HG03139 (cell line): ENCODE data around the gene HSPA2.
"Not testable (repeated sequence)": the region's sequence is repeated elsewhere in the genome, so short reads cannot be mapped to it uniquely, and the experiment has no call there.

Experiments
- ATAC-seq: cut with Tn5 transposase; IDR thresholded peaks from one replicate; pipeline ENCODE4 v1.9.1; 2021; ENCODE audit not compliant: unreplicated experiment

HSPA2 gene

GRCh38 chr14:64558216-64558615 is 17.7 kb downstream of the HSPA2 start:
- not testable (repeated sequence) for ATAC-seq

GRCh38 chr14:64561631-64562030 is 21.1 kb downstream of the HSPA2 start:
- ATAC-seq: no peak

- ATAC-seq: no peak
Observed at GRCh38 chr14:64562436-64562835, 21.9 kb downstream of the HSPA2 start.

GRCh38 chr14:64563696-64564095 is 23.2 kb downstream of the HSPA2 start:
- no peak for ATAC-seq

- ATAC-seq: no peak
Observed at GRCh38 chr14:64566651-64567122, 26.1 kb downstream of the HSPA2 start.

- ATAC-seq: no peak
Observed at GRCh38 chr14:64569138-64569631, 28.6 kb downstream of the HSPA2 start.

- ATAC-seq: not testable (repeated sequence)
Observed at GRCh38 chr14:64569646-64570045, 29.1 kb downstream of the HSPA2 start.

- no peak for ATAC-seq
Observed at GRCh38 chr14:64572386-64573104, 32.0 kb downstream of the HSPA2 start.

GRCh38 chr14:64573109-64573508 is 32.6 kb downstream of the HSPA2 start:
- no peak for ATAC-seq

- ATAC-seq: no peak
Observed at GRCh38 chr14:64574371-64575107, 34.0 kb downstream of the HSPA2 start.

GRCh38 chr14:64577211-64577610 is 36.7 kb downstream of the HSPA2 start:
- no peak for ATAC-seq

- ATAC-seq: no peak
Observed at GRCh38 chr14:64580467-64580866, 39.9 kb downstream of the HSPA2 start.

GRCh38 chr14:64581363-64581762 is 40.8 kb downstream of the HSPA2 start:
- ATAC-seq: no peak

- no peak for ATAC-seq
Observed at GRCh38 chr14:64581817-64582216, 41.3 kb downstream of the HSPA2 start.

- ATAC-seq: no peak
Observed at GRCh38 chr14:64584190-64584589, 43.6 kb downstream of the HSPA2 start.

- ATAC-seq: no peak
Observed at GRCh38 chr14:64591809-64592208, 51.3 kb downstream of the HSPA2 start.
